ENCODE measurements around the gene BACE2. TPM values are rescaled to one million over a fixed set of nuclear protein-coding genes. Genes with fewer than 3 reads are reported as not detected.

BACE2 gene
- total RNA-seq, 4 donors from 2014 or later, result 31.9 to 63.4 (median 50.0) TPM

DNA sequence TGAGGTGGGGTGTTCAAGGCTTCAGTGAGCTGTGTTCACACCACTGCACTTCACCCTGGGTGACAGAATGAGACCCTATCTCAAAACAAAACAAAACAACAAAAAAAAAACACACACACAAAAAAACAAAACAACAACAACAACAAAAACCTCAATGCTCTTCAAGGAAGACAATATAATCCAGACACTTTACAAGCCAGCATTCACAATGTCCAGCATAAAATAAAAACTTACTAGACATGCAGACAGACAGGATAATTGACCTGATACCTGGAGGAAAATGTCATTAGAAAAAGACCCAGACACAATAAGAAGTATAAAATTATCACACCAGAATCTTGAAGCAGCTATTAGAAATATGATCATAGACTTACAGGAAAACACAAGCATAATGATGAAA is 39.0 kb upstream of the BACE2 start:
- ATAC-seq, result no peak
- Histone ChIP-seq H3K9me3 (no peaks in the 10 kb centered on the region), H3K27ac (no peak overlapping the region), H3K27me3 (no peaks in the 10 kb centered on the region), H3K4me1 (peaks cover 0 to 15% (median 0%) of the 10 kb centered on the region in 3 donors), H3K4me3 (no peak overlapping the region), H3K36me3 (no peaks in the 10 kb centered on the region)
- TF ChIP-seq, protein P1, sequence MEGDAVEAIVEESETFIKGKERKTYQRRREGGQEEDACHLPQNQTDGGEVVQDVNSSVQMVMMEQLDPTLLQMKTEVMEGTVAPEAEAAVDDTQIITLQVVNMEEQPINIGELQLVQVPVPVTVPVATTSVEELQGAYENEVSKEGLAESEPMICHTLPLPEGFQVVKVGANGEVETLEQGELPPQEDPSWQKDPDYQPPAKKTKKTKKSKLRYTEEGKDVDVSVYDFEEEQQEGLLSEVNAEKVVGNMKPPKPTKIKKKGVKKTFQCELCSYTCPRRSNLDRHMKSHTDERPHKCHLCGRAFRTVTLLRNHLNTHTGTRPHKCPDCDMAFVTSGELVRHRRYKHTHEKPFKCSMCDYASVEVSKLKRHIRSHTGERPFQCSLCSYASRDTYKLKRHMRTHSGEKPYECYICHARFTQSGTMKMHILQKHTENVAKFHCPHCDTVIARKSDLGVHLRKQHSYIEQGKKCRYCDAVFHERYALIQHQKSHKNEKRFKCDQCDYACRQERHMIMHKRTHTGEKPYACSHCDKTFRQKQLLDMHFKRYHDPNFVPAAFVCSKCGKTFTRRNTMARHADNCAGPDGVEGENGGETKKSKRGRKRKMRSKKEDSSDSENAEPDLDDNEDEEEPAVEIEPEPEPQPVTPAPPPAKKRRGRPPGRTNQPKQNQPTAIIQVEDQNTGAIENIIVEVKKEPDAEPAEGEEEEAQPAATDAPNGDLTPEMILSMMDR (IDR thresholded peaks at IDR 0.05), result no peak
- TF ChIP-seq POLR2AphosphoS5 (IDR thresholded peaks at IDR 0.05) (no peak), EP300 (IDR thresholded peaks at IDR 0.05) (no peak)

DNA sequence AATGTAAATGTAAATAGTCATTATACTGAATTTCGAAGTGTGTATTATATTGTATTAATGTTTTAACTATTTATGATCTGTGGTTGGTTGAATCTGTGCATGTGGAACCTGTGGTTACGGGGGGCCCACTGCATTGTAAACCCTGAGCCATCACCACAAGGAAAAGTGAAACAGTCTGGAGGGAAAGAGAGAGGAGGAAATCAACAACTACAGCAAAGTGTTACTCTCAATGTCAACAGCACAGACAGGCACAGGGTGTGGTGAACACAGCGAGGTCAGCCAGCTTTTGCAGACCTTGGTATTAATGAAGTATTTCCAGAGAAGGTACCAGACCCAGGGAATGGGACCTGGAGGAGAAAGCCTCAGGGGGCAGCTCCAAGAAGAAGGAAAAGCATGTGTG is 37.1 kb upstream of the BACE2 start:
- Histone ChIP-seq H3K9me3 (no peaks in the 10 kb centered on the region), H3K4me3 (no peak overlapping the region), H3K36me3 (no peaks in the 10 kb centered on the region), H3K27ac (no peak overlapping the region), H3K4me1 (no peaks in the 10 kb centered on the region), H3K27me3 (peaks cover 3% of the 10 kb centered on the region)
- WGBS, 2 donors (ENCODE audit: low coverage in 1 of 2), result 58 to 76% methylated on average over 2 to 3 of the region's 3 CpGs
- TF ChIP-seq POLR2AphosphoS5 (IDR thresholded peaks at IDR 0.05), result no peak
- ATAC-seq, result no peak

DNA sequence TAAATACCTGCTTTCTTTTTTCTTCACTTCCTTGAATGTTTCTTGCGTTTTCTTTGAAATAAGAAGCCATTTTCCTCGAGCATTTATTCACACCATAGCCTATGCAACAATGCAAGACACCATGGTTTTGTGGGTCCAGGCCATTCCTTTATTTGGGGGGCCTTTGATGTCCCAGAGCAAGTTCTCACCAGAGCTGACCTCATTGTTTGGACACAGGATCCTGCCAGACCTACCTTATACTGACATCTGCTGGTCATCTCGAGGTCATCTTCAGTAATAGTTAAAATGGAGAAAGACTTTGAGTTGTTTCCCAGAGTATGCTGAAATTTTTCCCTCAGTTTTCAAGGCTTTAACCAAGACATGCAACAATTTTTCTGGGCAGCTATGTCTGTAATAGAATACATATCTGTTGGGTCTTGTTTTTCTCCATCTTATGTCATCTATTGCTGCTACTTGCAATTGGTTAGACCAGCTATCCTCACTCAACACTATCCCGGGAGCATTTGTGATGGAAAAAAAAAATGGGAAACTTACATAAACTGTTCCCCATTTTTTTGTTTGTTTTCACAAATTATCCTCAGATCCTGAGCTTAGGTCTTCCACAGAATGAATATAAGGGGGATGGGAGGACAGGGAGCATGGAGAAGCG is 34.0 kb upstream of the BACE2 start:
- 45 to 53% methylated on average over 5 of the region's 5 CpGs for WGBS, 2 donors (ENCODE audit: low coverage in 1 of 2)
- peaks cover 28% of the 10 kb centered on the region for H3K27me3 ChIP-seq
- TF ChIP-seq, protein P1 (IDR thresholded peaks at IDR 0.05), result peak in 3 of 4 experiments; percentile 36 to 62 (median 57)
- TF ChIP-seq EP300 (IDR thresholded peaks at IDR 0.05), result no peak
- ATAC-seq, result peak; percentile 70
- H3K4me3 ChIP-seq, result no peak overlapping the region
- no peaks in the 10 kb centered on the region for H3K36me3 ChIP-seq
- H3K4me1 ChIP-seq, result no peaks in the 10 kb centered on the region
- H3K27ac ChIP-seq, result no peak overlapping the region
- no peaks in the 10 kb centered on the region for H3K9me3 ChIP-seq

DNA sequence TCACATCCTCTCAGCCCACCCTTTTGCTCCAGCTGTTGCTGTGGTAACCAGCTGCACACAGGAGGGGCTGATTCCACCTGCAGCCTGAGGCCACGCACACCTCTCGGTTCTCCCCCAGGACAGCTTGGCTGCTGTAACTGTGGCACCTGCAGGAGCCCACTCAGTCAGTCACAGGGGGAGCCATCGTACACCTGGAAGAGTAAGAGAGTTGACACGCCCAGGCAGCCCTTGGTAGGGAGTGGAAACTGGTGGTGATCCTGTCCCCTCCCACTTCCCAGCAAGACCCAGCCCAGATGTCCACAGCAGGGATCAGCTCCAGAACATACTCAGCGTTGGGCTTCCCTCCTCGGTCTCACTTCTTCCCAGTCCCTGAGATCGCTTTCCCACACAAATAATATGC is 32.2 kb upstream of the BACE2 start:
- H3K36me3 ChIP-seq, result no peaks in the 10 kb centered on the region
- no peak overlapping the region for H3K4me3 ChIP-seq
- TF ChIP-seq POLR2A (IDR thresholded peaks at IDR 0.05) (no peak), POLR2AphosphoS5 (IDR thresholded peaks at IDR 0.05) (no peak), EP300 (IDR thresholded peaks at IDR 0.05) (no peak)
- TF ChIP-seq, protein P1 (IDR thresholded peaks at IDR 0.05), result no peak
- no peak for ATAC-seq
- H3K27me3 ChIP-seq, result peaks cover 28% of the 10 kb centered on the region
- H3K4me1 ChIP-seq, result no peaks in the 10 kb centered on the region
- no peak overlapping the region for H3K27ac ChIP-seq
- WGBS, 2 donors (ENCODE audit: low coverage in 1 of 2), result 69 to 80% methylated on average over 5 to 6 of the region's 7 CpGs
- H3K9me3 ChIP-seq, result no peaks in the 10 kb centered on the region

DNA sequence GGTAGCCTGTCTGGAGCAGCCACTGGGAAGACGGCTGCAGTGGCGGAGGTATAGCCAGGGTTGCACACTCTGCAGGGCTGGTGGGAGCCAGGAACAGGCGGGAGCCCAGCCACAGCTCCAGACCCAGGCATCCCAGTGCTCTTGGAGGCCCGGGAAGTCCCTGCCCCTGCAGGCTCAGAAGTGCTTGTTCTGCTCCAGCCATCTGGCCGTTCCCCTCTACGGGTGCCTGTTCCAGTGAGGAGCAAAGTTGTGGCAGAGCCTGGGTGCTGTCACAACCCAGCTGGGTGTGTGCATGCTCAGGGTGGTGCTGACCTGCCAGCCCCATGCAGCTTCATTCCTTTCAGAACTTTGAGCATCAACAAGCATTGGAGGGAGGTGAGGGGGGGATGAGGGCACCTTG is 31.7 kb upstream of the BACE2 start:
- Histone ChIP-seq H3K4me3 (no peak overlapping the region), H3K27me3 (peaks cover 28% of the 10 kb centered on the region), H3K4me1 (peaks cover 0 to 4% (median 0%) of the 10 kb centered on the region in 3 donors), H3K27ac (no peak overlapping the region), H3K9me3 (no peaks in the 10 kb centered on the region), H3K36me3 (no peaks in the 10 kb centered on the region)
- TF ChIP-seq, protein P1 (IDR thresholded peaks at IDR 0.05), result no peak
- TF ChIP-seq POLR2A (IDR thresholded peaks at IDR 0.05) (no peak), POLR2AphosphoS5 (IDR thresholded peaks at IDR 0.05) (no peak), EP300 (IDR thresholded peaks at IDR 0.05) (no peak)
- WGBS, 2 donors (ENCODE audit: low coverage in 1 of 2), result no CpG with 5 or more reads among the region's 6 CpGs
- ATAC-seq, result no peak
